MM.1S (cell line): ENCODE results near the gene TPM2.
A peak's percentile ranks its signal among the peaks of the same experiment; 100 is the strongest.

ENCODE experiments used
- DNase-seq: peaks from one replicate; pipeline ENCODE4 v3.0.0-alpha.2; 2015
- H2AFZ ChIP-seq: fragments of 300-600 bp; sonication (generic); 2 replicates; pipeline ENCODE4 v1.6.0; 2016; ENCODE audit warnings: antibody characterized with exemption, low read length
- H3F3A ChIP-seq: fragments of 300-600 bp; sonication (generic); 2 replicates; pipeline ENCODE4 v1.6.1; 2016; ENCODE audit warnings: mild to moderate bottlenecking, antibody characterized with exemption, low read length, moderate library complexity, mixed read lengths; ENCODE audit not compliant: insufficient read depth
- H3K27ac ChIP-seq: fragments of 300-600 bp; sonication (generic); 2 replicates; pipeline ENCODE4 v1.5.1; 2016; ENCODE audit warnings: mild to moderate bottlenecking, low read length
- H3K27me3 ChIP-seq: fragments of 300-600 bp; sonication (generic); replicated peaks from 2 replicates; pipeline ENCODE4 v1.6.0; 2016; ENCODE audit warnings: low read length; ENCODE audit not compliant: insufficient read depth
- H3K36me3 ChIP-seq: fragments of 300-600 bp; sonication (generic); replicated peaks from 2 replicates; pipeline ENCODE4 v1.6.1; 2016; ENCODE audit warnings: mild to moderate bottlenecking, low read length, mixed read lengths; ENCODE audit not compliant: insufficient read depth
- H3K4me1 ChIP-seq: fragments of 300-600 bp; sonication (generic); 2 replicates; pipeline ENCODE4 v1.6.1; 2016; ENCODE audit warnings: low read length, mixed read lengths
- H3K4me2 ChIP-seq: fragments of 300-600 bp; sonication (generic); 2 replicates; pipeline ENCODE4 v1.6.0; 2016; ENCODE audit warnings: low read depth, low read length
- H3K4me3 ChIP-seq: fragments of 300-600 bp; sonication (generic); 2 replicates; pipeline ENCODE4 v1.5.1; 2016; ENCODE audit warnings: low read length, mixed read lengths
- H3K79me2 ChIP-seq: fragments of 300-600 bp; sonication (generic); 2 replicates; pipeline ENCODE4 v1.6.1; 2016; ENCODE audit warnings: mixed run types, low read length, mixed read lengths
- H3K9ac ChIP-seq: fragments of 300-600 bp; sonication (generic); 2 replicates; pipeline ENCODE4 v1.6.1; 2016; ENCODE audit warnings: low read length, mixed read lengths
- H3K9me2 ChIP-seq: fragments of 300-600 bp; sonication (generic); replicated peaks from 2 replicates; pipeline ENCODE4 v1.6.1; 2016; ENCODE audit warnings: mild to moderate bottlenecking, low read length, mixed read lengths; ENCODE audit not compliant: insufficient read depth
- H3K9me3 ChIP-seq: fragments of 300-600 bp; sonication (generic); replicated peaks from 2 replicates; pipeline ENCODE4 v1.6.1; 2016; ENCODE audit warnings: mild to moderate bottlenecking, low read length, mixed read lengths; ENCODE audit not compliant: insufficient read depth
- H4K20me1 ChIP-seq: fragments of 300-600 bp; sonication (generic); 2 replicates; pipeline ENCODE4 v1.6.1; 2016; ENCODE audit warnings: mild to moderate bottlenecking, low read length, moderate library complexity, mixed read lengths; ENCODE audit not compliant: insufficient read depth
- CTCF ChIP-seq: fragments of 300-600 bp; sonication (generic); IDR thresholded peaks from 2 replicates; pipeline ENCODE4 v1.5.1; 2016; ENCODE audit warnings: antibody characterized with exemption, low read length, mixed read lengths
- EZH2 ChIP-seq: fragments of 300-600 bp; sonication (generic); optimal IDR thresholded peaks from 2 replicates; pipeline ENCODE3; 2017; ENCODE audit warnings: low read depth, mild to moderate bottlenecking, antibody characterized with exemption, low read length, mixed read lengths
- EZH2phosphoT487 ChIP-seq: fragments of 300-600 bp; sonication (generic); IDR thresholded peaks from 2 replicates; pipeline ENCODE4 v1.6.1; 2018; ENCODE audit warnings: antibody characterized with exemption, low read length

The TPM2 gene

GRCh38 chr9:35713578-35713977, 23.9 kb upstream of the TPM2 start:
- no peaks in the 10 kb centered on the region for H3K27me3 ChIP-seq
- TF ChIP-seq CTCF (no peak), EZH2phosphoT487 (no peak), EZH2 (no peak)
- no peaks in the 10 kb centered on the region for H3K4me1 ChIP-seq
- no peaks in the 10 kb centered on the region for H3F3A ChIP-seq
- H4K20me1 ChIP-seq = no peaks in the 10 kb centered on the region
- no peaks in the 10 kb centered on the region for H3K9me3 ChIP-seq
- H3K36me3 ChIP-seq = peaks cover 2% of the 10 kb centered on the region; the same call in 1 of the 2 replicates
- H3K27ac ChIP-seq = no peak overlapping the region
- H3K79me2 ChIP-seq = no peaks in the 10 kb centered on the region
- no peak overlapping the region for H2AFZ ChIP-seq
- no peak overlapping the region for H3K4me3 ChIP-seq
- no peak for DNase-seq
- H3K4me2 ChIP-seq = no peak overlapping the region
- H3K9ac ChIP-seq = no peak overlapping the region
- H3K9me2 ChIP-seq = no peaks in the 10 kb centered on the region

GRCh38 chr9:35712762-35713400, 23.2 kb upstream of the TPM2 start:
- Histone ChIP-seq H3K27me3 (no peaks in the 10 kb centered on the region), H3K4me2 (no peak overlapping the region), H3K9ac (no peak overlapping the region), H2AFZ (no peak overlapping the region), H3K9me3 (no peaks in the 10 kb centered on the region), H3K4me3 (no peak overlapping the region), H3K79me2 (no peaks in the 10 kb centered on the region), H3K36me3 (peaks cover 4% of the 10 kb centered on the region; the same call in 1 of the 2 replicates), H3K27ac (no peak overlapping the region), H4K20me1 (no peaks in the 10 kb centered on the region), H3F3A (no peaks in the 10 kb centered on the region), H3K4me1 (no peaks in the 10 kb centered on the region), H3K9me2 (no peaks in the 10 kb centered on the region)
- no peak for DNase-seq
- TF ChIP-seq EZH2phosphoT487 (no peak), CTCF (no peak), EZH2 (no peak)

- H3F3A ChIP-seq = no peaks in the 10 kb centered on the region
- no peak overlapping the region for H3K9ac ChIP-seq
- H3K36me3 ChIP-seq = peaks cover 4% of the 10 kb centered on the region
- H3K79me2 ChIP-seq = no peaks in the 10 kb centered on the region
- DNase-seq = peak; percentile 16
- H3K9me3 ChIP-seq = no peaks in the 10 kb centered on the region
- no peaks in the 10 kb centered on the region for H3K9me2 ChIP-seq
- no peak for TF ChIP-seq EZH2
- TF ChIP-seq CTCF = no peak
- TF ChIP-seq EZH2phosphoT487 = no peak
- no peak overlapping the region for H3K27ac ChIP-seq
- H3K4me1 ChIP-seq = no peaks in the 10 kb centered on the region
- no peaks in the 10 kb centered on the region for H3K27me3 ChIP-seq
- H3K4me2 ChIP-seq = no peak overlapping the region
- no peak overlapping the region for H2AFZ ChIP-seq
- H3K4me3 ChIP-seq = no peak overlapping the region
- no peaks in the 10 kb centered on the region for H4K20me1 ChIP-seq
Observed at GRCh38 chr9:35711501-35712428, 22.0 kb upstream of the TPM2 start.
